Prostate gland (tissue), 2 donors: ENCODE results near the gene RPL39L.

Experiments
- POLR2AphosphoS5 ChIP-seq: sonication (generic); formaldehyde crosslinking; IDR thresholded peaks from one replicate; pipeline ENCODE4 v1.6.1; 2017; ENCODE audit warnings: antibody characterized with exemption
- TF ChIP-seq, protein P1 (sequence below), 4 experiments: fragments of 200-600 bp in 2 of 4; fragments of 450-650 bp in 2 of 4; sonication (generic) in 2 of 4; IDR thresholded peaks; 1 replicate in 3 of 4; 2 replicates in 1 of 4; pipeline ENCODE4 v1.5.1; 2016 to 2019; ENCODE audit warnings: antibody characterized with exemption in 4 of 4, mild to moderate bottlenecking in 2 of 4, moderate library complexity in 2 of 4

DNA sequence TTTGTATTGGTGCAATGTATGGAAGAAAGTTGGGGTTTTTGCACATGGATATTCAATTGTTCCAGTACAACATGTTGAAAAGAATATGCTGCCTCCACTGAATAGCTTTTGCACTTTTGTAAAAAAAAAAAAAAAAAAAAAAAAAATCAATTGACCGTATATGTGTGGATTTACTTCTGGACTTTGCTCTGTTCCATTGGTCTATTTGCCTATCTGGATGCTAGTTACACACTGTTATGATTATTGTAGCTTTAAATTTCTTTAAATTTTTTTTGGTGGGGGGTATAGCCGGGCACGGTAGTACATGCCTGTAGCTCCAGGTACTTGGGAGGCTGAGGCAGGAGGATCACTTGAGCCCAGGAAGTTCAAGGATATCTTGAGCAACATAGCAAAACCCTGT lies 52.5 kb downstream of the RPL39L start:
- TF ChIP-seq, protein P1, sequence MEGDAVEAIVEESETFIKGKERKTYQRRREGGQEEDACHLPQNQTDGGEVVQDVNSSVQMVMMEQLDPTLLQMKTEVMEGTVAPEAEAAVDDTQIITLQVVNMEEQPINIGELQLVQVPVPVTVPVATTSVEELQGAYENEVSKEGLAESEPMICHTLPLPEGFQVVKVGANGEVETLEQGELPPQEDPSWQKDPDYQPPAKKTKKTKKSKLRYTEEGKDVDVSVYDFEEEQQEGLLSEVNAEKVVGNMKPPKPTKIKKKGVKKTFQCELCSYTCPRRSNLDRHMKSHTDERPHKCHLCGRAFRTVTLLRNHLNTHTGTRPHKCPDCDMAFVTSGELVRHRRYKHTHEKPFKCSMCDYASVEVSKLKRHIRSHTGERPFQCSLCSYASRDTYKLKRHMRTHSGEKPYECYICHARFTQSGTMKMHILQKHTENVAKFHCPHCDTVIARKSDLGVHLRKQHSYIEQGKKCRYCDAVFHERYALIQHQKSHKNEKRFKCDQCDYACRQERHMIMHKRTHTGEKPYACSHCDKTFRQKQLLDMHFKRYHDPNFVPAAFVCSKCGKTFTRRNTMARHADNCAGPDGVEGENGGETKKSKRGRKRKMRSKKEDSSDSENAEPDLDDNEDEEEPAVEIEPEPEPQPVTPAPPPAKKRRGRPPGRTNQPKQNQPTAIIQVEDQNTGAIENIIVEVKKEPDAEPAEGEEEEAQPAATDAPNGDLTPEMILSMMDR (IDR thresholded peaks at IDR 0.05), result no peak
- TF ChIP-seq POLR2AphosphoS5, result no peak
